ENCODE measurements around the gene ANOS1.

ANOS1 gene

DNA sequence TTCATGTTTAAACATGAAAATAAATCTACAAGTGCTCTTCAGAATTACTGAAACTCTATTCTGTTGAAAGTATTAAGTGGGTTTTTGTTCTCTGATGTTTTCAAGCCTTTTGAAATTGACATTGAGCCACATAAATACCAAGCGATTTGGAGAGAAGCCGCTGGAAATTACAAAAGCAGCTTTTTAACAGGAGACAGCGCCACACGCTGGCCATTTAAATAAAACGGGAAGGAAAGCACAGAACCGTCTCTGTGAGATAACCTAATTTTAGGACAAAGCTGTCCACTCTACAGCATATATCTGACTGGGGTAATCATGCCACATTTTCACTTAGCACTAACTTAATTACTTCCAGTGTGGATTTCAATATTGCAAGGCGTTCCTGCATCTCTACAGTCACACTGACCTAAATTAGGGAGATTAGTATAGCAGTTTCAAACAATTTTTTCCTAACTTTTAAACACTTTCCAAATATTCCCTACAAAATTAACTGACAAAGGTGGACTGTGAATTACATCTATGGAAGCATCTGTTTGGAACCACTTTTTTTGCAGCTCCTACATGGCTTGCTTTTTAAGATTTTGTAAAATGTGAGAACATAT lies 6.8 kb upstream of the ANOS1 start:
- no peaks in the 10 kb centered on the region for H3K36me3 ChIP-seq (ENCODE audit: control insufficient read depth, insufficient read depth, low read length, severe bottlenecking)
- H3K4me3 ChIP-seq (ENCODE audit: low read length) = no peak overlapping the region
- no peaks in the 10 kb centered on the region for H3K4me1 ChIP-seq (ENCODE audit: control insufficient read depth, insufficient read depth, low read length)
- H3K9ac ChIP-seq (ENCODE audit: low read length) = no peak overlapping the region
- peak; percentile 71 for DNase-seq (ENCODE audit: low read depth)
- H3K27me3 ChIP-seq (replicated peaks; ENCODE audit: control insufficient read depth, insufficient read depth, low read length) = peaks cover 17% of the 10 kb centered on the region
- H3K9me3 ChIP-seq (ENCODE audit: control insufficient read depth, low read length) = no peaks in the 10 kb centered on the region

DNA sequence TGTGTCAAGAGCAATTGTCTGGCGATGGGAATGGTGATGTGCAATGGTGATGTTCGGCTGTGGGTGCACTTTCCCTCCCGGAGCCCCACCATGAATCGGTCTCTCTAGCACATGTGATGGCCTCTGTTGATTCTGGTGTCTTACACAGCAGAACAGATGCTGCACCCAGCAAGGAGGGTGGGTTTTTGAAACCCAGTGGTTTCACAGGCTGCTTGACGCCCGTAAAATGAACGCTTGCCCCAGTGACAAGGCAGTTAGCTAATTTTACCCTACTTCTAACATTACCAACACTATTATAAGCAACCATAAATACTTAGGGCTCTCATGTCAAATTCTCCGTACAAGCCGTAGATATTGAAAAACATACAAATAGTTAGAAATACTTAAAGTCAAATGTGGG lies 5.9 kb upstream of the ANOS1 start:
- no peaks in the 10 kb centered on the region for H3K9me3 ChIP-seq (ENCODE audit: control insufficient read depth, low read length)
- H3K27me3 ChIP-seq (replicated peaks; ENCODE audit: control insufficient read depth, insufficient read depth, low read length) = peaks cover 25% of the 10 kb centered on the region
- no peak overlapping the region for H3K9ac ChIP-seq (ENCODE audit: low read length)
- H3K4me3 ChIP-seq (ENCODE audit: low read length) = no peak overlapping the region
- no peaks in the 10 kb centered on the region for H3K4me1 ChIP-seq (ENCODE audit: control insufficient read depth, insufficient read depth, low read length)
- H3K36me3 ChIP-seq (ENCODE audit: control insufficient read depth, insufficient read depth, low read length, severe bottlenecking) = no peaks in the 10 kb centered on the region
- no peak for DNase-seq (ENCODE audit: low read depth)

DNA sequence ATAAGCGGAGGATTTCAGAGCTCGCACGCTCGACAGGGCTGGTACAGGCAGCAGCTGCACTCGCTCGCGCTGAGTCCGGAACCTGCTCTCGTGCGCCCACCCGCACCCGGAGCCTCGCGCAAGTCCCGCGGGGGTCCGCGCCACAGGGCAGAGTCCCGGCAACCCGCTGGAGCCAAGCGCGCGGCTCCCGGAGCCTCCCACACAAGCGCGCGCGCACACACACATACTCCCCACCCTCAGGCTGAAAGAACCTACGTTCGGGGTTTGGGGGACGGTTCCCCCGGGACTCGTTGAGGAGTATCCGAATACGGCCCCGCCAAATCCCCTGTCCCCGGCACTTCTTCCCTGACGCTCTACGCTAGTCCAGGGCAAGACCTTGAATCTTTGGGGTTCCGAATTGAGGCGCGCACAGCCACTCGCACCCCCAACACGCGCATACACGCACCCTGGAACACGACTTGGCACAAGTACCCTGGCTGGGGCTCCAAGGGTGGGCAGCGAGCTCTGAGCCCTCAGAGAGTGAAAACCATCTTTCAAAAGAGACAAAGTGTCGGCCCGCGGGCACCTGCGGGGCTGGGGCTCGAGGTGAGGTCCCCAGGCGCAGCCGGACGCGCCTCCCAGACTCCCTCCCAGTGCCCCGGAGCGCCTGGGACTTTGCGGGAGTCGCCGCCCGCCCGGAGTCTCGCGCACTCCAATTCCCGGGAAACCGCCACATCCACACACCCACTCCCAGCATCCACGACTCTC lies 952 bp downstream of the ANOS1 start:
- Histone ChIP-seq H3K9ac (ENCODE audit: low read length) (no peak overlapping the region), H3K4me3 (ENCODE audit: low read length) (peak overlapping the region; percentile 37), H3K9me3 (ENCODE audit: control insufficient read depth, low read length) (no peaks in the 10 kb centered on the region), H3K4me1 (ENCODE audit: control insufficient read depth, insufficient read depth, low read length) (no peaks in the 10 kb centered on the region), H3K36me3 (ENCODE audit: control insufficient read depth, insufficient read depth, low read length, severe bottlenecking) (no peaks in the 10 kb centered on the region), H3K27me3 (replicated peaks; ENCODE audit: control insufficient read depth, insufficient read depth, low read length) (peaks cover 60% of the 10 kb centered on the region)
- peak; percentile 2 for DNase-seq (ENCODE audit: low read depth)

DNA sequence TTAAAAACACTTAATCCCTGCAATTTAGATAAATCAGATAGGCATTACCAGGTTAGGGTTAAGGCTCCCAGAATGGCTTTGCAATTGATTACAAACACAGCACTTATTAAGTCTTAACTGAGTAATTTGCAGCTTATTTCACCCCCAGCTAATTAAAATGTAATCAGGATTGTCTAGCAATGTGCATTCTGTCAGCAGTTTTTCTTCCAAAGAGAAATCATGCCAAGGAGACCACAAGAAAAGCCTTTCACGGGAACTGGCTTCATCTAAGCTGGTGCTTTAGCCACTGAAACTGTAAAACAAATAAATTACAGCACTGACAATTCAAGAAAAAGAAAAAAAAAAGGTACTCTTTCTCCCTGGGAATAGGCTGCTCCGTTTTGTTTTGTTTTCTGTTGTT lies 2.1 kb downstream of the ANOS1 start:
- Histone ChIP-seq H3K9me3 (ENCODE audit: control insufficient read depth, low read length) (no peaks in the 10 kb centered on the region), H3K9ac (ENCODE audit: low read length) (no peak overlapping the region), H3K4me3 (ENCODE audit: low read length) (no peak overlapping the region), H3K27me3 (replicated peaks; ENCODE audit: control insufficient read depth, insufficient read depth, low read length) (peaks cover 59% of the 10 kb centered on the region), H3K4me1 (ENCODE audit: control insufficient read depth, insufficient read depth, low read length) (no peaks in the 10 kb centered on the region), H3K36me3 (ENCODE audit: control insufficient read depth, insufficient read depth, low read length, severe bottlenecking) (no peaks in the 10 kb centered on the region)
- DNase-seq (ENCODE audit: low read depth) = no peak

DNA sequence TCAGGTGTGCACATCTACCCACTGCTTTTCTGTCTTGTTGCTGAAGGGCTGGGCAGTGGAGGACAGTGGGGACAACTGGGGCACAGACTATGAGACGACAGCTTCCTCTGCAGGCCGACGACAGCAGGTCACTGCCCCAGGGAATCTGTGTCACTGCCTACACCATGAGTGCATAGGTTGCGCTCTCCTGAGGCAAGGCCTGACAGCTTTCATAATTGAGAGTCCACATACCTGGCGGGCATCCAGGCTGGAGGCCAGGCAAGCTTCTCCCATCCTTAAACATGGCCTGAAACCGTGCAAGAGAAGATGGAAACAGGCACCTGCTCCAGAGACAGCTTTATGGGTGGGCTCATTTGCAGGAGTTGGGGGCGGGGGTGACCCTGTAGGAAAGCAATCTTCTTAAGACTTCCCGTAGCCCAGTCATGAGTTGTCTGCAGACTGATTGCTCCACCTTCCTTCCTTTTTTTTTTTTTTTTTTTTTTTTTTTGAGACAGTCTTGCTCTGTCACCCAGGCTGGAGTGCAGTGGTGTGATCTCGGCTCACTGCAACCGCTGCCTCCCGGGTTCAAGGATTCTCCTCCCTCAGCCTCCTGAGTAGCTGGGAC lies 2.9 kb downstream of the ANOS1 start:
- Histone ChIP-seq H3K27me3 (replicated peaks; ENCODE audit: control insufficient read depth, insufficient read depth, low read length) (peaks cover 59% of the 10 kb centered on the region), H3K9ac (ENCODE audit: low read length) (no peak overlapping the region), H3K4me1 (ENCODE audit: control insufficient read depth, insufficient read depth, low read length) (no peaks in the 10 kb centered on the region), H3K9me3 (ENCODE audit: control insufficient read depth, low read length) (no peaks in the 10 kb centered on the region), H3K4me3 (ENCODE audit: low read length) (no peak overlapping the region), H3K36me3 (ENCODE audit: control insufficient read depth, insufficient read depth, low read length, severe bottlenecking) (no peaks in the 10 kb centered on the region)
- no peak for DNase-seq (ENCODE audit: low read depth)

DNA sequence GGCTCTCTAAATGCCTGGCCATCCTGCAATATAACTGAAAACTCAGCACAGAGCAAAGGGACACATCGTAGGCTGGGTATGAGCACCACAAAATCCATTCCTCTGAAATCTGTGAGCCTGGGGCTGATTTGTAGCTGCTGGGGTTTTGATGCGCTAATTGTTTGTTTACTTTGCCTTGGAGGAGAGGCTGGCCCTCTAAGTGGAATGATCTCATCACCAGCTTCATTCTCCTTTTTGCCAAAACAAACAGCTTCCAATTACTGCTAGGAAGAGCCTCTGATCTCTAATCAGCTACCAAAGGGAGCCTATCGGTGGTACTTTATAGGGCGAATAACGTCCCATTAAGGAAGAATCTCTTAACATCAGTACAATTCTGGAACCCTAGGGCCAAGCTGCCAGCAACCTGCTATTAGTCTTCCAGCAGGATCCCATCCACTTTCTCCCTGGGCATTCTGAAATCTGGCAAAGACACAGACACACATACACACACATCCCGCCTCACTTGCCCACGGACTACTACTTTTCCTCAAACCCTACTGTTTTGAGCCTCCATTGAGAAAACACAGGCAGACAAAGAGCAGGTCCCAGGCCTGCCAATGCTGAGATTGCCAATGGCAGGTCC lies 5.8 kb downstream of the ANOS1 start:
- Histone ChIP-seq H3K4me1 (ENCODE audit: control insufficient read depth, insufficient read depth, low read length) (no peaks in the 10 kb centered on the region), H3K27me3 (replicated peaks; ENCODE audit: control insufficient read depth, insufficient read depth, low read length) (peaks cover 41% of the 10 kb centered on the region), H3K4me3 (ENCODE audit: low read length) (no peak overlapping the region), H3K9me3 (ENCODE audit: control insufficient read depth, low read length) (no peaks in the 10 kb centered on the region), H3K36me3 (ENCODE audit: control insufficient read depth, insufficient read depth, low read length, severe bottlenecking) (no peaks in the 10 kb centered on the region), H3K9ac (ENCODE audit: low read length) (no peak overlapping the region)
- DNase-seq (ENCODE audit: low read depth) = peak; percentile 34

DNA sequence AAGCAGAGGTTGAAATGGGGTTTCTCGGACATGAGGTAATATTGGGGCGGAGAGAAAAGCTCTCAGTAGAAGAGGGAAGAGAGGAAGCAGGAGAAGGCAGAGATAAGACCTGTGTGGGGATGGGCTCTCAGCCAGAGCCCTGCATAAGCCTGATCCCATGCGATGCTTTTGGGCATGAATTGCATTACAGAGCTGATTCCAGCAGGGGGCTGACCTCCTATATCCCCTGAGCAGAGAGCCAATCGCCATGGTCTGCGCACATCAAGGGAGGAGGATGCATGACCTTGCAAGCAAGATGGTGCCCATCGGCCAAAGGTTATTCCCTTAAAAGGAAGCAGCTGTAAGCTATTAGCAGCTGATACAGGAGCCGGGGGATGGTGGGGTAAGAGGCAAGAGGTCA lies 7.6 kb downstream of the ANOS1 start:
- no peak overlapping the region for H3K9ac ChIP-seq (ENCODE audit: low read length)
- no peak overlapping the region for H3K4me3 ChIP-seq (ENCODE audit: low read length)
- no peak for DNase-seq (ENCODE audit: low read depth)
- peaks cover 27% of the 10 kb centered on the region for H3K27me3 ChIP-seq (replicated peaks; ENCODE audit: control insufficient read depth, insufficient read depth, low read length)
- no peaks in the 10 kb centered on the region for H3K4me1 ChIP-seq (ENCODE audit: control insufficient read depth, insufficient read depth, low read length)
- H3K36me3 ChIP-seq (ENCODE audit: control insufficient read depth, insufficient read depth, low read length, severe bottlenecking) = no peaks in the 10 kb centered on the region
- no peaks in the 10 kb centered on the region for H3K9me3 ChIP-seq (ENCODE audit: control insufficient read depth, low read length)

DNA sequence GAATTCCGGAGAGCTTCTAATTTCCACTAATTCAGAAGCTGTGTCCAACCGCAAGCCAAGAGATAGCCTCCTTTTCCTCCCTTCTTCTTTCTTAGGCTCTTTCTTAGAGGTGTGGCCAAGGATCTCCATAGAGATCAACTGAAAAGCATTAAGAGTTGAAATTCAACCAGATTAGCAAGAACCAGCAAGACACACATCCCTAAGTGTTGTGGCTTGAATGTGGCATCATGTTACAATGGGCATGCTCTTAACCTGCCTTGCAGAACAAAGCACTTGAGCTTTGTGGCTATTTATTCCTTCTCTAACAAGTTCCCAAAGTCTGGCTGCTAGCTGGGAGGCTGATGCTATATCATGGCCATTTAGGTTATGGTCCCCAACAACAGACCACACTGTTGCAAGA lies 10.4 kb downstream of the ANOS1 start:
- Histone ChIP-seq H3K36me3 (ENCODE audit: control insufficient read depth, insufficient read depth, low read length, severe bottlenecking) (no peaks in the 10 kb centered on the region), H3K27me3 (replicated peaks; ENCODE audit: control insufficient read depth, insufficient read depth, low read length) (peaks cover 5% of the 10 kb centered on the region), H3K9ac (ENCODE audit: low read length) (no peak overlapping the region), H3K9me3 (ENCODE audit: control insufficient read depth, low read length) (no peaks in the 10 kb centered on the region), H3K4me3 (ENCODE audit: low read length) (no peak overlapping the region), H3K4me1 (ENCODE audit: control insufficient read depth, insufficient read depth, low read length) (no peaks in the 10 kb centered on the region)
- no peak for DNase-seq (ENCODE audit: low read depth)

DNA sequence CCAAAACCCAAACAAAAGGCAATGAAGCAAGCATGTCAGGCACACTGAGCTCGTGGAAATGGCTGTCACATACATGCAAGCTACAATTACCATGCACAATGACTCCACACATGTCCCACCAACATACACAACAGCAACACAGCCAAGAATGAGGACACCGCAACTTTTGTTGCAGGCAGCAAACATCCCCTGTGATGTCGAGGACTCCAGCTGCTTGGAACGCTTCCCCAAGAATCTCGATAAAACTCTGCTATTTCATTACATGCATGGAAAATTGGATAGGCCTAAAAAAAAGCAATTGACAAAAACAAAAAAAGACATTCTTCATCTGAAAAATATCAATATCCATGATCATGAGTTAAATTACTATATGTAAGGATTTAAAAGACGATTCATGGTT lies 11.8 kb downstream of the ANOS1 start:
- Histone ChIP-seq H3K9ac (ENCODE audit: low read length) (no peak overlapping the region), H3K4me1 (ENCODE audit: control insufficient read depth, insufficient read depth, low read length) (no peaks in the 10 kb centered on the region), H3K9me3 (ENCODE audit: control insufficient read depth, low read length) (no peaks in the 10 kb centered on the region), H3K4me3 (ENCODE audit: low read length) (no peak overlapping the region), H3K36me3 (ENCODE audit: control insufficient read depth, insufficient read depth, low read length, severe bottlenecking) (no peaks in the 10 kb centered on the region), H3K27me3 (replicated peaks; ENCODE audit: control insufficient read depth, insufficient read depth, low read length) (no peaks in the 10 kb centered on the region)
- DNase-seq (ENCODE audit: low read depth) = no peak

DNA sequence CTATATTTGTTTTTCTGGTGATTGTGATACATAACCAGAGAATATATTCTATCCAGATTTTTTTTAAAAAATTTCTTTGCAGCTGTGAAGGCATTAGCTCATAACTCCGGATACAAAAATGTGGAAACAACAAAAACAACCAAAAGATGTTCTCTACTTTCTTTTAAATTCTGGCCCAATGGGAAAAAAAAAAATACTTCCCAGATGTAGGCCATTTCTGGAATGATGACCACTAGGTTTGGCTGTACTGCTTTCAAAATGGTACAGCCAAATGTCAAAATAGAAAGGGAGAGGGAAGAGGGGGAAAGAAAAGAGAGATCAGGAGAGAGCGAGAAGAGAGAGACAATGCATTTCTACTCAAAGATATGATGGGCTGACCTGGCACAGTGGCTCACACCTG lies 14.6 kb downstream of the ANOS1 start:
- H3K9ac ChIP-seq (ENCODE audit: low read length) = no peak overlapping the region
- no peaks in the 10 kb centered on the region for H3K4me1 ChIP-seq (ENCODE audit: control insufficient read depth, insufficient read depth, low read length)
- H3K4me3 ChIP-seq (ENCODE audit: low read length) = no peak overlapping the region
- no peaks in the 10 kb centered on the region for H3K36me3 ChIP-seq (ENCODE audit: control insufficient read depth, insufficient read depth, low read length, severe bottlenecking)
- no peak for DNase-seq (ENCODE audit: low read depth)
- H3K9me3 ChIP-seq (ENCODE audit: control insufficient read depth, low read length) = no peaks in the 10 kb centered on the region
- no peaks in the 10 kb centered on the region for H3K27me3 ChIP-seq (replicated peaks; ENCODE audit: control insufficient read depth, insufficient read depth, low read length)

DNA sequence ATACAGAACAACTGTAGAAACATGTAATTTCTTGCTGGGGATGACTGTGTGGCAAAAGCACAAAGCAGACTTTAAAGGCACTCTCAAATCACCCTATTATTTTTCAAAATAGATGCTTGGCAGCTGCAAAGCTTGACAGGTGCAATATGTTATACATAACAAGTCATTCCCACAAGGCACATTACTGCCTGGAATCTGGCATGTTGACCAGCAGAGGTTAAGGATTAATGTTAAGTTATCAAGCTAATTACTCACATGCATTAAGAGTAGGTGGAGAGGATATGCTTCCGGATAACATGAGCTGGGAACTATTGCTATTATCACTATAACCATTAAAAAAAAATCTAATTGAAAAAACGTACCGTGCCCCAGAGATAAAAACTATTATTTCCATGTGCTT lies 17.8 kb downstream of the ANOS1 start:
- no peaks in the 10 kb centered on the region for H3K27me3 ChIP-seq (replicated peaks; ENCODE audit: control insufficient read depth, insufficient read depth, low read length)
- no peak for DNase-seq (ENCODE audit: low read depth)

More for the DNA sequence above, 17.8 kb downstream of the ANOS1 start:
- no peaks in the 10 kb centered on the region for H3K36me3 ChIP-seq (ENCODE audit: control insufficient read depth, insufficient read depth, low read length, severe bottlenecking)
- H3K9ac ChIP-seq (ENCODE audit: low read length) = no peak overlapping the region
- no peak overlapping the region for H3K4me3 ChIP-seq (ENCODE audit: low read length)
- no peaks in the 10 kb centered on the region for H3K4me1 ChIP-seq (ENCODE audit: control insufficient read depth, insufficient read depth, low read length)
- H3K9me3 ChIP-seq (ENCODE audit: control insufficient read depth, low read length) = no peaks in the 10 kb centered on the region
